ENCODE measurements around the gene ARFGAP1.

ARFGAP1 gene

GRCh38 chr20:63288581-63289251 lies 16.1 kb downstream of the ARFGAP1 start:
- Histone ChIP-seq H3K4me3 (ENCODE audit: low read length, poor library complexity, severe bottlenecking) (no peak overlapping the region), H3K36me3 (ENCODE audit: insufficient read depth, low read length) (peaks cover 13% of the 10 kb centered on the region; the same call in 1 of the 2 replicates), H3K4me1 (ENCODE audit: insufficient read depth, low read length, poor library complexity, severe bottlenecking) (peaks cover 8% of the 10 kb centered on the region), H3K9ac (ENCODE audit: low read depth, low read length, poor library complexity, severe bottlenecking) (no peak overlapping the region), H3K9me2 (replicated peaks; ENCODE audit: low read depth, low read length) (no peaks in the 10 kb centered on the region), H3F3A (ENCODE audit: low read depth) (no peaks in the 10 kb centered on the region), H3K79me2 (ENCODE audit: insufficient read depth, low read length) (peaks cover 22% of the 10 kb centered on the region), H4K20me1 (ENCODE audit: insufficient read depth, low read length, poor library complexity, severe bottlenecking) (peaks cover 7% of the 10 kb centered on the region), H3K9me3 (ENCODE audit: insufficient read depth, low read depth, low read length) (no peaks in the 10 kb centered on the region), H3K27me3 (ENCODE audit: insufficient read depth, low read length, poor library complexity, severe bottlenecking) (no peaks in the 10 kb centered on the region), H2AFZ (ENCODE audit: low read length) (no peak overlapping the region), H3K4me2 (ENCODE audit: low read depth, low read length, poor library complexity, severe bottlenecking) (no peak overlapping the region)
- TF ChIP-seq EZH2phosphoT487 (IDR thresholded peaks at IDR 0.05; ENCODE audit: borderline replicate concordance), result no peak
- TF ChIP-seq CTCF (conservative IDR thresholded peaks at IDR 0.05; ENCODE audit: low read length), result no peak

- H3K79me2 ChIP-seq (ENCODE audit: insufficient read depth, low read length), result peaks cover 22% of the 10 kb centered on the region
- no peaks in the 10 kb centered on the region for H3K9me3 ChIP-seq (ENCODE audit: insufficient read depth, low read depth, low read length)
- peaks cover 7% of the 10 kb centered on the region for H3K4me1 ChIP-seq (ENCODE audit: insufficient read depth, low read length, poor library complexity, severe bottlenecking)
- TF ChIP-seq EZH2phosphoT487 (IDR thresholded peaks at IDR 0.05; ENCODE audit: borderline replicate concordance), result no peak
- TF ChIP-seq CTCF (conservative IDR thresholded peaks at IDR 0.05; ENCODE audit: low read length), result no peak
- H4K20me1 ChIP-seq (ENCODE audit: insufficient read depth, low read length, poor library complexity, severe bottlenecking), result peaks cover 7% of the 10 kb centered on the region
- no peak overlapping the region for H2AFZ ChIP-seq (ENCODE audit: low read length)
- peaks cover 13% of the 10 kb centered on the region; the same call in 1 of the 2 replicates for H3K36me3 ChIP-seq (ENCODE audit: insufficient read depth, low read length)
- no peaks in the 10 kb centered on the region for H3F3A ChIP-seq (ENCODE audit: low read depth)
- H3K9ac ChIP-seq (ENCODE audit: low read depth, low read length, poor library complexity, severe bottlenecking), result no peak overlapping the region
- H3K9me2 ChIP-seq (replicated peaks; ENCODE audit: low read depth, low read length), result no peaks in the 10 kb centered on the region
- no peak overlapping the region for H3K4me2 ChIP-seq (ENCODE audit: low read depth, low read length, poor library complexity, severe bottlenecking)
- H3K27me3 ChIP-seq (ENCODE audit: insufficient read depth, low read length, poor library complexity, severe bottlenecking), result no peaks in the 10 kb centered on the region
- no peak overlapping the region for H3K4me3 ChIP-seq (ENCODE audit: low read length, poor library complexity, severe bottlenecking)
Measured at GRCh38 chr20:63289311-63290135, 16.9 kb downstream of the ARFGAP1 start.

- Histone ChIP-seq H3K9ac (ENCODE audit: low read depth, low read length, poor library complexity, severe bottlenecking) (no peak overlapping the region), H3K9me2 (replicated peaks; ENCODE audit: low read depth, low read length) (no peaks in the 10 kb centered on the region)
- no peak for TF ChIP-seq EZH2phosphoT487 (IDR thresholded peaks at IDR 0.05; ENCODE audit: borderline replicate concordance)
- TF ChIP-seq CTCF (conservative IDR thresholded peaks at IDR 0.05; ENCODE audit: low read length), result no peak
Measured at GRCh38 chr20:63290136-63290676, 17.6 kb downstream of the ARFGAP1 start.

More at GRCh38 chr20:63290136-63290676, 17.6 kb downstream of the ARFGAP1 start:
- Histone ChIP-seq H3K4me2 (ENCODE audit: low read depth, low read length, poor library complexity, severe bottlenecking) (no peak overlapping the region), H3K79me2 (ENCODE audit: insufficient read depth, low read length) (peaks cover 21% of the 10 kb centered on the region), H3F3A (ENCODE audit: low read depth) (no peaks in the 10 kb centered on the region), H4K20me1 (ENCODE audit: insufficient read depth, low read length, poor library complexity, severe bottlenecking) (peaks cover 7% of the 10 kb centered on the region), H3K4me1 (ENCODE audit: insufficient read depth, low read length, poor library complexity, severe bottlenecking) (peaks cover 7% of the 10 kb centered on the region), H3K4me3 (ENCODE audit: low read length, poor library complexity, severe bottlenecking) (no peak overlapping the region), H2AFZ (ENCODE audit: low read length) (no peak overlapping the region), H3K27me3 (ENCODE audit: insufficient read depth, low read length, poor library complexity, severe bottlenecking) (no peaks in the 10 kb centered on the region), H3K36me3 (ENCODE audit: insufficient read depth, low read length) (peaks cover 13% of the 10 kb centered on the region; the same call in 1 of the 2 replicates), H3K9me3 (ENCODE audit: insufficient read depth, low read depth, low read length) (no peaks in the 10 kb centered on the region)
